ENCODE data around the gene LILRB1. TPM values are rescaled to one million over a fixed set of nuclear protein-coding genes. Genes with fewer than 3 reads are reported as not detected.
A peak's percentile ranks its signal among the peaks of the same experiment; 100 is the strongest.
"Not testable (repeated sequence)": the region's sequence is repeated elsewhere in the genome, so short reads cannot be mapped to it uniquely, and the experiment has no call there.

Gene LILRB1
- total RNA-seq: 1 to 10 TPM in 2 of 4 donors, under 1 TPM in 2; 0.79 to 3.4 (median 1.2) TPM

GRCh38 chr19:54630262-54630661 is at the start of gene LILRB1:
LILRB1 (plus strand) TSS chr19:54630484; CDS start chr19:54631074, 590 bp downstream.
- H3K36me3 ChIP-seq, H3K27ac ChIP-seq, H3K4me1 ChIP-seq, ATAC-seq: not testable (repeated sequence)
- Histone ChIP-seq H3K27me3 (peaks cover 82% of the 10 kb centered on the region), H3K9me3 (peaks cover 0 to 16% (median 0%) of the 10 kb centered on the region in 3 donors), H3K4me3 (peak within 1 kb of the TSS in 1 of 2 donors; percentile 16)
- 69 to 70% methylated on average over 5 to 8 of the region's 9 CpGs for WGBS, 2 donors (ENCODE audit: low coverage in 1 of 2)

GRCh38 chr19:54586397-54586796 is 43.9 kb upstream of the LILRB1 start:
- TF ChIP-seq EP300 (IDR thresholded peaks at IDR 0.05): no peak
- TF ChIP-seq POLR2A (IDR thresholded peaks at IDR 0.05): no peak
- no peak for TF ChIP-seq CTCF (IDR thresholded peaks at IDR 0.05)
- no peak for TF ChIP-seq POLR2AphosphoS5 (IDR thresholded peaks at IDR 0.05)
- WGBS, 2 donors (ENCODE audit: low coverage in 1 of 2): 51 to 67% methylated on average over 3 to 4 of the region's 5 CpGs
- Histone ChIP-seq H3K4me3 (no peak overlapping the region), H3K27ac (no peak overlapping the region), H3K36me3 (no peaks in the 10 kb centered on the region), H3K4me1 (no peaks in the 10 kb centered on the region), H3K9me3 (peaks cover 0 to 24% (median 0%) of the 10 kb centered on the region in 3 donors), H3K27me3 (peaks cover 17% of the 10 kb centered on the region)
- ATAC-seq: no peak

- Histone ChIP-seq H3K4me3 (no peak overlapping the region), H3K9me3 (peaks cover 0 to 29% (median 0%) of the 10 kb centered on the region in 3 donors), H3K36me3 (no peaks in the 10 kb centered on the region), H3K27me3 (peaks cover 17% of the 10 kb centered on the region), H3K4me1 (no peaks in the 10 kb centered on the region), H3K27ac (no peak overlapping the region)
- 58 to 61% methylated on average over 4 to 5 of the region's 7 CpGs for WGBS, 2 donors (ENCODE audit: low coverage in 1 of 2)
- no peak for ATAC-seq
- no peak for TF ChIP-seq EP300 (IDR thresholded peaks at IDR 0.05)
- TF ChIP-seq CTCF (IDR thresholded peaks at IDR 0.05): no peak
- TF ChIP-seq POLR2A (IDR thresholded peaks at IDR 0.05): no peak
- TF ChIP-seq POLR2AphosphoS5 (IDR thresholded peaks at IDR 0.05): no peak
Measured at GRCh38 chr19:54587026-54587425, 43.3 kb upstream of the LILRB1 start.

- Histone ChIP-seq H3K27me3 (peaks cover 36% of the 10 kb centered on the region), H3K9me3 (peaks cover 0 to 29% (median 0%) of the 10 kb centered on the region in 3 donors)
- H3K4me1 ChIP-seq, H3K4me3 ChIP-seq, ATAC-seq, H3K27ac ChIP-seq, H3K36me3 ChIP-seq: not testable (repeated sequence)
- 60 to 71% methylated on average over 4 to 5 of the region's 6 CpGs for WGBS, 2 donors (ENCODE audit: low coverage in 1 of 2)
Measured at GRCh38 chr19:54593445-54593844, 36.8 kb upstream of the LILRB1 start, which contains the start of gene LILRA1. LILRA1 (plus strand) TSS chr19:54593632; CDS start chr19:54594245, 613 bp downstream.

- not testable (repeated sequence) for H3K4me3 ChIP-seq, H3K27ac ChIP-seq, H3K36me3 ChIP-seq, ATAC-seq, H3K4me1 ChIP-seq
- Histone ChIP-seq H3K27me3 (peaks cover 40% of the 10 kb centered on the region), H3K9me3 (peaks cover 0 to 23% (median 0%) of the 10 kb centered on the region in 3 donors)
- no CpG with 5 or more reads among the region's 9 CpGs for WGBS, 2 donors (ENCODE audit: low coverage in 1 of 2)
Measured at GRCh38 chr19:54593931-54594626, 36.2 kb upstream of the LILRB1 start.

- WGBS, 2 donors (ENCODE audit: low coverage in 1 of 2): 60 to 100% methylated on average over 1 of the region's 5 CpGs
- no peaks in the 10 kb centered on the region for H3K4me1 ChIP-seq
- H3K27me3 ChIP-seq: peaks cover 40% of the 10 kb centered on the region
- no peak for TF ChIP-seq EP300 (IDR thresholded peaks at IDR 0.05)
- no peak for TF ChIP-seq CTCF (IDR thresholded peaks at IDR 0.05)
- no peak for TF ChIP-seq POLR2A (IDR thresholded peaks at IDR 0.05)
- TF ChIP-seq POLR2AphosphoS5 (IDR thresholded peaks at IDR 0.05): no peak
- H3K27ac ChIP-seq: no peak overlapping the region
- no peak for ATAC-seq
- no peaks in the 10 kb centered on the region for H3K36me3 ChIP-seq
- H3K4me3 ChIP-seq: no peak overlapping the region
- peaks cover 0 to 19% (median 0%) of the 10 kb centered on the region in 3 donors for H3K9me3 ChIP-seq
Measured at GRCh38 chr19:54594737-54595136, 35.5 kb upstream of the LILRB1 start.

- not testable (repeated sequence) for H3K27ac ChIP-seq, H3K4me3 ChIP-seq, H3K36me3 ChIP-seq, ATAC-seq, H3K4me1 ChIP-seq
- peaks cover 40% of the 10 kb centered on the region for H3K27me3 ChIP-seq
- H3K9me3 ChIP-seq: peaks cover 0 to 10% (median 0%) of the 10 kb centered on the region in 3 donors
- WGBS, 2 donors (ENCODE audit: low coverage in 1 of 2): 84 to 88% methylated on average over 4 to 6 of the region's 26 CpGs
Measured at GRCh38 chr19:54595680-54596436, 34.4 kb upstream of the LILRB1 start.

Data from gastroesophageal sphincter (tissue), 4 donors.